Fibroblast of lung (primary cell): ENCODE data around the gene SIRT2.

ENCODE experiments used
- CTCF ChIP-seq, 2 donors: IDR thresholded peaks in 1 of 2; conservative IDR thresholded peaks in 1 of 2; 1 replicate in 1 of 2; 2 replicates in 1 of 2; pipeline ENCODE4 v1.5.1; 2011 to 2012; ENCODE audit warnings: low read length in 2 of 2, control low read depth in 1 of 2, inconsistent platforms in 1 of 2, low read depth in 1 of 2, mild to moderate bottlenecking in 1 of 2
- EZH2 ChIP-seq: IDR thresholded peaks from 2 replicates; pipeline ENCODE4 v1.5.1; 2012; ENCODE audit warnings: low read length, control low read depth, mild to moderate bottlenecking; ENCODE audit errors: missing control alignments

- TF ChIP-seq EZH2 (no peak), CTCF (conservative IDR thresholded peaks at IDR 0.05 in 1 of 2, IDR thresholded peaks at IDR 0.05 in 1 of 2; ENCODE audit: low read depth in 1 of 2, low read length in 2 of 2) (no peak)
These were observed 53.9 kb downstream of the SIRT2 start for GRCh38 chr19:38845374-38846024.
